H1 (cell line): ENCODE data around the gene ETV5. TPM values are rescaled to one million over a fixed set of nuclear protein-coding genes. Genes with fewer than 3 reads are reported as not detected.

Experiments
- CTCF ChIA-PET: fragments of 300-600 bp; sonication (Branson Sonifier 250); formaldehyde crosslinking; loops from one replicate; lab custom pipeline; 2021; ENCODE audit not compliant: partially characterized antibody; lab: Charles Lee
- POLR2A ChIA-PET: fragments of 300-600 bp; sonication (Branson Sonifier 250); formaldehyde crosslinking; loops from one replicate; lab custom pipeline; 2021; ENCODE audit warnings: inconsistent platforms; ENCODE audit not compliant: partially characterized antibody; lab: Charles Lee
- DNase-seq, 2 experiments: peaks; one replicate each; pipeline versions ENCODE4 v3.0.0 to v3.0.0-alpha.2; 2010 to 2022; ENCODE audit warnings: low spot score in 2 of 2, low read depth in 1 of 2, mixed read lengths in 1 of 2
- FAIRE-seq: peaks from 2 replicates; lab custom pipeline; 2011; peaks lifted over from hg19 to GRCh38; lab: Jason Lieb, UNC
- H2AFZ ChIP-seq: 2 replicates; pipeline ENCODE4 v1.8.1; 2012; ENCODE audit warnings: low read length, inconsistent platforms
- H2AK5ac ChIP-seq: 2 replicates; pipeline ENCODE4 v1.6.1; 2013; ENCODE audit warnings: low read depth, low read length
- H2BK120ac ChIP-seq: replicated peaks from 2 replicates; pipeline ENCODE3; 2013; ENCODE audit warnings: low read depth, low read length, inconsistent platforms
- H2BK12ac ChIP-seq: 2 replicates; pipeline ENCODE4 v1.6.1; 2013; ENCODE audit warnings: low read depth, low read length
- H2BK15ac ChIP-seq: 2 replicates; pipeline ENCODE4 v1.6.1; 2013; ENCODE audit warnings: low read length
- H2BK20ac ChIP-seq: 2 replicates; pipeline ENCODE4 v1.6.1; 2013; ENCODE audit warnings: low read length
- H2BK5ac ChIP-seq: 2 replicates; pipeline ENCODE4 v1.6.1; 2013; ENCODE audit warnings: low read depth, low read length
- H3K14ac ChIP-seq: 2 replicates; pipeline ENCODE4 v1.6.1; 2013; ENCODE audit warnings: inconsistent platforms; ENCODE audit not compliant: insufficient read length
- H3K18ac ChIP-seq: 2 replicates; pipeline ENCODE4 v1.6.1; 2013; ENCODE audit warnings: low read length; ENCODE audit errors: extremely low read depth
- H3K23ac ChIP-seq: 2 replicates; pipeline ENCODE4 v1.6.1; 2013; ENCODE audit warnings: inconsistent platforms; ENCODE audit not compliant: insufficient read length
- H3K23me2 ChIP-seq: 2 replicates; pipeline ENCODE4 v1.6.1; 2013; ENCODE audit warnings: low read depth, low read length
- H3K27ac ChIP-seq: 2 replicates; pipeline ENCODE4 v1.6.1; 2011; ENCODE audit warnings: low read depth, low read length, inconsistent platforms
- H3K27me3 ChIP-seq, 4 experiments: replicated peaks in 1 of 4; 1 replicate in 1 of 4; 2 replicates in 3 of 4; pipeline versions ENCODE4 v1.6.1 to v1.8.1; 2011 to 2013; ENCODE audit warnings: low read length in 3 of 4, mild to moderate bottlenecking in 3 of 4, inconsistent platforms in 2 of 4, mixed read lengths in 2 of 4, moderate library complexity in 1 of 4; ENCODE audit not compliant: control insufficient read depth in 3 of 4, insufficient read depth in 3 of 4; ENCODE audit errors: extremely low read depth in 1 of 4
- H3K36me3 ChIP-seq, 4 experiments: 2 replicates each; pipeline versions ENCODE4 v1.6.1 to v1.8.1; 2011 to 2013; ENCODE audit warnings: mild to moderate bottlenecking in 4 of 4, low read length in 3 of 4, moderate library complexity in 2 of 4, control low read depth in 1 of 4, inconsistent platforms in 1 of 4; ENCODE audit not compliant: insufficient read depth in 4 of 4, control insufficient read depth in 2 of 4
- H3K4ac ChIP-seq: replicated peaks from 2 replicates; pipeline ENCODE3; 2013; ENCODE audit warnings: low read length, low read depth, mixed read lengths, inconsistent platforms; ENCODE audit not compliant: insufficient read length
- H3K4me1 ChIP-seq, 4 experiments: replicated peaks in 1 of 4; 1 replicate in 1 of 4; 2 replicates in 3 of 4; pipeline versions ENCODE4 v1.6.1 to v1.8.1; 2011 to 2013; ENCODE audit warnings: low read length in 3 of 4, inconsistent platforms in 2 of 4, mixed read lengths in 1 of 4; ENCODE audit not compliant: insufficient read depth in 4 of 4, control insufficient read depth in 3 of 4
- H3K4me2 ChIP-seq, 2 experiments: 2 replicates each; pipeline versions ENCODE4 v1.6.1 to v1.8.1; 2011 to 2013; ENCODE audit warnings: low read depth in 2 of 2, low read length in 2 of 2, control low read depth in 1 of 2, inconsistent platforms in 1 of 2, mild to moderate bottlenecking in 1 of 2; ENCODE audit not compliant: insufficient read depth in 1 of 2
- H3K4me3 ChIP-seq, 4 experiments: fragments of 200-600, 300-600 bp in 1 of 4; sonication (generic), shearing (Covaris generic), sonication (Bioruptor Twin) in 1 of 4; 2 replicates each; pipeline versions ENCODE4 v1.5.1 to v1.8.1; 2011 to 2016; ENCODE audit warnings: low read length in 4 of 4, low read depth in 3 of 4, control low read depth in 2 of 4, inconsistent platforms in 2 of 4, mild to moderate bottlenecking in 2 of 4, mixed read lengths in 1 of 4, moderate library complexity in 1 of 4; ENCODE audit not compliant: insufficient read depth in 2 of 4; ENCODE audit errors: extremely low read depth in 1 of 4
- H3K56ac ChIP-seq: replicated peaks from 2 replicates; pipeline ENCODE3; 2013; ENCODE audit warnings: low read depth, mild to moderate bottlenecking, mixed read lengths, low read length, inconsistent platforms; ENCODE audit not compliant: insufficient read length
- H3K79me1 ChIP-seq: 2 replicates; pipeline ENCODE4 v1.6.1; 2013; ENCODE audit warnings: low read depth, low read length, control low read depth
- H3K79me2 ChIP-seq, 2 experiments: 2 replicates each; pipeline versions ENCODE4 v1.6.1 to v1.8.1; 2012 to 2013; ENCODE audit warnings: low read length in 2 of 2, mild to moderate bottlenecking in 2 of 2, inconsistent platforms in 1 of 2; ENCODE audit not compliant: insufficient read depth in 2 of 2, control insufficient read depth in 1 of 2
- H3K9ac ChIP-seq, 4 experiments: replicated peaks in 1 of 4; 1 replicate in 1 of 4; 2 replicates in 3 of 4; pipeline versions ENCODE4 v1.6.1 to v1.8.1; 2011 to 2013; ENCODE audit warnings: low read depth in 3 of 4, low read length in 3 of 4, control low read depth in 2 of 4, mild to moderate bottlenecking in 2 of 4, moderate library complexity in 2 of 4, inconsistent platforms in 1 of 4; ENCODE audit errors: extremely low read depth in 1 of 4
- H3K9me3 ChIP-seq, 2 experiments: 2 replicates each; pipeline versions ENCODE4 v1.6.1 to v1.8.1; 2012 to 2013; ENCODE audit warnings: mild to moderate bottlenecking in 2 of 2, moderate library complexity in 2 of 2, control low read depth in 1 of 2, inconsistent platforms in 1 of 2, low read depth in 1 of 2, low read length in 1 of 2, mixed read lengths in 1 of 2; ENCODE audit not compliant: insufficient read depth in 2 of 2
- H4K20me1 ChIP-seq, 2 experiments: replicated peaks in 1 of 2; 2 replicates each; pipeline versions ENCODE3 to v1.8.1; 2011 to 2013; ENCODE audit warnings: inconsistent platforms in 2 of 2, low read length in 2 of 2, mild to moderate bottlenecking in 1 of 2; ENCODE audit not compliant: insufficient read depth in 2 of 2, control insufficient read depth in 1 of 2
- H4K5ac ChIP-seq: 2 replicates; pipeline ENCODE4 v1.6.1; 2013; ENCODE audit warnings: low read length, low read depth, mixed read lengths, inconsistent platforms; ENCODE audit not compliant: insufficient read length
- H4K8ac ChIP-seq: 2 replicates; pipeline ENCODE4 v1.8.0; 2013; ENCODE audit warnings: mild to moderate bottlenecking, moderate library complexity, low read length, inconsistent platforms; ENCODE audit not compliant: insufficient read depth; ENCODE audit errors: extremely low read depth
- H4K91ac ChIP-seq: replicated peaks from 2 replicates; pipeline ENCODE3; 2013; ENCODE audit warnings: low read length, mixed read lengths, inconsistent platforms; ENCODE audit not compliant: insufficient read length
- GTF2F1 ChIP-seq: IDR thresholded peaks from 2 replicates; pipeline ENCODE4 v1.6.1; 2012; ENCODE audit warnings: low read depth, low read length, improper control_type of control experiment, borderline replicate concordance
- RXRA ChIP-seq: IDR thresholded peaks from 2 replicates; pipeline ENCODE4 v1.6.1; 2011; ENCODE audit warnings: low read depth, mild to moderate bottlenecking, low read length, moderate library complexity; ENCODE audit not compliant: insufficient read depth
- SIRT6 ChIP-seq: IDR thresholded peaks from one replicate; pipeline ENCODE4 v1.7.1; 2012; ENCODE audit warnings: low read length, inconsistent platforms
- SP1 ChIP-seq: IDR thresholded peaks from 2 replicates; pipeline ENCODE4 v1.6.1; 2011; ENCODE audit warnings: low read depth, low read length
- SUZ12 ChIP-seq: fragments of 200-600 bp; sonication (generic); IDR thresholded peaks from 2 replicates; pipeline ENCODE4 v1.6.1; 2012; ENCODE audit warnings: mild to moderate bottlenecking, inconsistent platforms, low read length, moderate library complexity, mixed read lengths
- TCF12 ChIP-seq: IDR thresholded peaks from 2 replicates; pipeline ENCODE4 v1.6.1; 2011; ENCODE audit warnings: low read depth, mild to moderate bottlenecking, low read length
- WGBS, 2 experiments: shearing (Covaris generic) in 1 of 2; methylation state at CpG; one replicate each; pipeline versions ENCODE4 v1.1.6 to v1.1.7; 2013 to 2015; ENCODE audit warnings: low lambda C conversion rate in 2 of 2, mixed read lengths in 2 of 2, inconsistent platforms in 1 of 2, low coverage in 1 of 2, missing lambda C conversion rate in 1 of 2; ENCODE audit not compliant: insufficient replicate concordance in 2 of 2, insufficient coverage in 1 of 2, insufficient read length in 1 of 2; ENCODE audit errors: extremely low coverage in 1 of 2, missing lambda C conversion rate in 1 of 2; 5-methylcytosine and 5-hydroxymethylcytosine counted together
- polyA plus RNA-seq, 7 experiments: library from polyadenylated mRNA; depleted of rRNA in 3 of 7; stranded (reverse) in 5 of 7; unstranded in 2 of 7; fragments of >200 nt in 5 of 7; fragments of 200-250 nt in 2 of 7; gene quantifications; 1 replicate in 5 of 7; 2 replicates in 1 of 7; 4 replicates in 1 of 7; pipeline versions ENCODE4 v1.2.1 to v1.2.3, GENCODE V29; 2011 to 2013; ENCODE audit warnings: missing spikeins in 2 of 7, mixed read lengths in 2 of 7
- total RNA-seq: library from RNA; stranded (reverse); fragmentation: NEBNext Ultra II Directional; extraction: Animal tissue kit (Norgen Biotek cat#: 25700); gene quantifications from 2 replicates; pipeline ENCODE4 v1.2.1, GENCODE V29; 2021

ETV5 gene
- total and polyA plus RNA-seq, 2 of the 8 experiments (the other 6 are each of a cell fraction or from before 2014, with no cell fraction given) = 13.1 to 36.9 TPM

DNA sequence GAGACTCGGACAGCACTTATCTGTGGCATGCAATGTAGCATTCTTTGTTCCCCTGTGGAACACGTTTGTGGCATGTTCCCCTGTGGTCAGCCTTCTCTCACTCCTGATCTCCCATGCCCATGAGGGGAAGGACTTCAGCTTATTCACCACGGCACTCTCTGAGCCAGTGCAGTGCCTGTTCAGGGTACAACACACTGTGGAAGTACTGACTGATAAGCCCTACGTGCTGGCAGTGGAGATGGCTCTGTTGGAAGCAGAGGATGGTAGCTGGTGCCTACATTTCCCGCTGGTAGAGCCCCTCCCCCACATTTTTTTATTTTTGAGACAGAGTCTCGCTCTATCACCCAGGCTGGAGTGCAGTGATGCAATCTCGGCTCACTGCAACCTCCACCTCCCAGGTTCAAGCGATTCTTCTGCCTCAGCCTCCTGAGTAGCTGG lies 43.5 kb upstream of the ETV5 start:
- H3K56ac ChIP-seq = no peak overlapping the region
- H3K4ac ChIP-seq = no peak overlapping the region
- H3K18ac ChIP-seq = no peak overlapping the region
- H3K23ac ChIP-seq = no peak overlapping the region
- peak overlapping the region; percentile 53; the same call in 1 of the 2 replicates for H2BK5ac ChIP-seq
- no peaks in the 10 kb centered on the region for H3K79me1 ChIP-seq
- H3K36me3 ChIP-seq = no peaks in the 10 kb centered on the region
- H3K27me3 ChIP-seq = no peaks in the 10 kb centered on the region
- no peak overlapping the region for H4K91ac ChIP-seq
- no peaks in the 10 kb centered on the region for H3K9me3 ChIP-seq
- H2AK5ac ChIP-seq = no peak overlapping the region
- H2BK15ac ChIP-seq = no peak overlapping the region
- no peak overlapping the region for H3K9ac ChIP-seq
- H4K8ac ChIP-seq = no peak overlapping the region
- TF ChIP-seq SIRT6 (no peak), TCF12 (no peak), GTF2F1 (no peak), SP1 (no peak), RXRA (no peak), SUZ12 (no peak)
- H4K20me1 ChIP-seq = peaks cover 0 to 1% of the 10 kb centered on the region in 2 experiments
- WGBS, 2 experiments = 86% methylated on average over 8 of the region's 8 CpGs; no CpG with 5 or more reads in 1 of the 2 experiments
- H2BK120ac ChIP-seq = no peak overlapping the region
- no peak overlapping the region for H3K4me2 ChIP-seq
- no peak overlapping the region for H3K4me3 ChIP-seq
- FAIRE-seq = no peak
- H3K23me2 ChIP-seq = 0 out of 2 replicates have a peak, but pooled peaks cover 2% of the 10 kb centered on the region
- ChIA-PET CTCF (interaction anchor here (0.9 kb wide), 1 partner anchor 107 kb away, joined by 3 read pairs; no protein-coding TSS in a partner anchor), POLR2A (interaction anchor here (0.7 to 1.2 kb wide), 3 partner anchors 33 to 44 kb away, joined by 3 to 4 read pairs (median 3); no protein-coding TSS in a partner anchor)
- no peak overlapping the region for H3K27ac ChIP-seq
- no peaks in the 10 kb centered on the region for H3K4me1 ChIP-seq
- H2AFZ ChIP-seq = no peak overlapping the region
- H4K5ac ChIP-seq = no peak overlapping the region
- H2BK20ac ChIP-seq = no peak overlapping the region
- DNase-seq = no peak
- H3K79me2 ChIP-seq = no peaks in the 10 kb centered on the region
- no peak overlapping the region for H2BK12ac ChIP-seq
- no peak overlapping the region for H3K14ac ChIP-seq
